Lung microvascular endothelial cell (primary cell): ENCODE measurements around the gene FAM47A. TPM values are rescaled to one million over a fixed set of nuclear protein-coding genes. Genes with fewer than 3 reads are reported as not detected.

Experiments used
- DNase-seq, 2 donors: peaks; one replicate each; pipeline versions ENCODE4 v3.0.0 to v3.0.0-alpha.2; 2010; ENCODE audit warnings: low read depth in 2 of 2
- total RNA-seq: library from RNA; depleted of rRNA; stranded (reverse); fragments of >200 nt; gene quantifications from 2 replicates; pipeline ENCODE4 v1.2.1, GENCODE V29; 2014

FAM47A gene
- not detected in 2 replicates for total RNA-seq

- no peak for DNase-seq
Observed at GRCh38 chrX:34132028-34132427, at the start of gene FAM47A. TSS of gene FAM47A (minus strand) at chrX:34132314. CDS start at chrX:34132278, 36 bp downstream.

GRCh38 chrX:34147345-34147744, 15.2 kb upstream of the FAM47A start:
- no peak for DNase-seq

GRCh38 chrX:34146906-34147305, 14.8 kb upstream of the FAM47A start:
- DNase-seq = no peak

- DNase-seq = no peak
Observed at GRCh38 chrX:34144246-34144645, 12.1 kb upstream of the FAM47A start.

GRCh38 chrX:34140816-34141215, 8.7 kb upstream of the FAM47A start:
- DNase-seq = no peak

- DNase-seq = no peak
Observed at GRCh38 chrX:34130980-34131744, 952 bp downstream of the FAM47A start.

- no peak for DNase-seq
Observed at GRCh38 chrX:34130501-34130900, 1.6 kb downstream of the FAM47A start.

GRCh38 chrX:34126011-34126410, 6.1 kb downstream of the FAM47A start:
- no peak for DNase-seq

GRCh38 chrX:34119122-34119521, 13.0 kb downstream of the FAM47A start:
- no peak for DNase-seq

GRCh38 chrX:34112459-34112858, 19.7 kb downstream of the FAM47A start:
- DNase-seq = no peak
